K562 (cell line): ENCODE measurements around the gene RWDD1. TPM values are rescaled to one million over a fixed set of nuclear protein-coding genes. Genes with fewer than 3 reads are reported as not detected.
A peak's percentile ranks its signal among the peaks of the same experiment; 100 is the strongest.

Experiments used
- ATAC-seq: fragments of 200-7000 bp; cut with Tn5 transposase; 3 replicates; pipeline ENCODE4 v1.9.1; 2020; ENCODE audit warnings: moderate library complexity
- BruUV-seq: library from RNA; stranded (reverse); fragments of 400-500 nt; replicated peaks from 2 replicates; lab custom pipeline; 2021; lab: Mats Ljungman, UMichigan
- CTCF ChIA-PET: fragments of 300-600 bp; formaldehyde crosslinking; extraction: SDS; loops from one replicate; lab custom pipeline; 2021; ENCODE audit warnings: low intra/inter-chr PET ratio; lab: Yijun Ruan, JAX
- POLR2A ChIA-PET: fragments of 300-600, 350-650 bp; sonication (Branson Sonifier 250); formaldehyde crosslinking; extraction: SDS; loops from one replicate; lab custom pipeline; 2021; ENCODE audit warnings: antibody characterized with exemption, inconsistent platforms; lab: Yijun Ruan, JAX
- DNase-seq, 4 experiments: peaks; one replicate each; pipeline versions ENCODE4 v3.0.0 to v3.0.0-alpha.2; 2011 to 2018; ENCODE audit warnings: low spot score in 3 of 4, mixed read lengths in 3 of 4; ENCODE audit errors: extremely low read depth in 1 of 4
- FAIRE-seq: peaks from 2 replicates; lab custom pipeline; 2011; peaks lifted over from hg19 to GRCh38; lab: Jason Lieb, UNC
- H2AFZ ChIP-seq: 2 replicates; pipeline ENCODE4 v1.6.0; 2011; ENCODE audit warnings: low read depth, low read length, control low read depth, inconsistent platforms
- H3K27ac ChIP-seq: fragments of 200-600 bp; 3 replicates; pipeline ENCODE4 v1.8.0; 2011; ENCODE audit warnings: low read depth, mild to moderate bottlenecking, control low read depth, inconsistent platforms, low read length, moderate library complexity, mixed read lengths; ENCODE audit errors: extremely low read depth
- H3K27me3 ChIP-seq, 2 experiments: fragments of 300-600 bp in 1 of 2; 2 replicates in 1 of 2; 3 replicates in 1 of 2; pipeline versions ENCODE4 v1.6.0 to v1.8.0; 2011; ENCODE audit warnings: inconsistent platforms in 2 of 2, low read length in 2 of 2, mild to moderate bottlenecking in 1 of 2, mixed read lengths in 1 of 2, moderate library complexity in 1 of 2; ENCODE audit not compliant: control insufficient read depth in 2 of 2, insufficient read depth in 2 of 2
- H3K36me3 ChIP-seq: fragments of 300-600 bp; 3 replicates; pipeline ENCODE4 v1.8.0; 2011; ENCODE audit warnings: mild to moderate bottlenecking, low read length, inconsistent platforms; ENCODE audit not compliant: control insufficient read depth, insufficient read depth
- H3K4me1 ChIP-seq, 2 experiments: fragments of 200-600 bp in 1 of 2; replicated peaks in 1 of 2; 2 replicates in 1 of 2; 3 replicates in 1 of 2; pipeline versions ENCODE4 v1.5.1 to v1.8.0; 2011; ENCODE audit warnings: inconsistent platforms in 2 of 2, low read length in 2 of 2, mild to moderate bottlenecking in 1 of 2, mixed read lengths in 1 of 2, moderate library complexity in 1 of 2; ENCODE audit not compliant: control insufficient read depth in 2 of 2, insufficient read depth in 2 of 2
- H3K4me2 ChIP-seq: 2 replicates; pipeline ENCODE4 v1.6.1; 2011; ENCODE audit warnings: low read length, control low read depth, inconsistent platforms, mixed read lengths; ENCODE audit not compliant: insufficient read depth
- H3K4me3 ChIP-seq: fragments of 200-600 bp; sonication (generic), shearing (Covaris generic); 2 replicates; pipeline ENCODE4 v1.5.1; 2016; ENCODE audit warnings: control low read depth, inconsistent platforms
- H3K79me2 ChIP-seq: fragments of 200-600 bp; 3 replicates; pipeline ENCODE4 v1.8.0; 2011; ENCODE audit warnings: low read length, inconsistent platforms; ENCODE audit not compliant: control insufficient read depth, insufficient read depth
- H3K9ac ChIP-seq, 2 experiments: 2 replicates each; pipeline versions ENCODE4 v1.6.0 to v1.6.1; 2011; ENCODE audit warnings: low read depth in 2 of 2, low read length in 2 of 2, control low read depth in 1 of 2, inconsistent platforms in 1 of 2, mild to moderate bottlenecking in 1 of 2, mixed read lengths in 1 of 2; ENCODE audit not compliant: insufficient read depth in 1 of 2
- H3K9me1 ChIP-seq: one replicate; pipeline ENCODE4 v1.6.0; 2011; ENCODE audit warnings: inconsistent platforms, mild to moderate bottlenecking, low read length, moderate library complexity; ENCODE audit not compliant: control insufficient read depth, insufficient read depth
- H3K9me3 ChIP-seq: replicated peaks from 2 replicates; pipeline ENCODE4 v1.5.1; 2011; ENCODE audit warnings: low read depth, low read length, inconsistent platforms; ENCODE audit not compliant: control insufficient read depth, insufficient read depth
- H4K20me1 ChIP-seq: replicated peaks from 2 replicates; pipeline ENCODE4 v1.6.1; 2011; ENCODE audit warnings: low read length, inconsistent platforms, mixed read lengths; ENCODE audit not compliant: control insufficient read depth, insufficient read depth
- ARID4B ChIP-seq: sonication (generic); formaldehyde crosslinking; IDR thresholded peaks from 2 replicates; pipeline ENCODE4 v1.8.0; 2022; ENCODE audit warnings: mild to moderate bottlenecking, missing genetic modification reagents
- CTBP1 ChIP-seq: fragments of 450-650 bp; IDR thresholded peaks from 2 replicates; pipeline ENCODE4 v1.6.1; 2016; ENCODE audit warnings: borderline replicate concordance
- EGR1 ChIP-seq: fragments of 450-650 bp; conservative IDR thresholded peaks from 2 replicates; pipeline ENCODE4 v1.6.1; 2017; ENCODE audit warnings: mild to moderate bottlenecking
- KDM2B ChIP-seq: fragments of 250-450 bp; sonication (Bioruptor Pico); IDR thresholded peaks from 2 replicates; pipeline ENCODE4 v1.8.0; 2021; ENCODE audit warnings: mild to moderate bottlenecking, moderate library complexity
- L3MBTL2 ChIP-seq: fragments of 450-650 bp; IDR thresholded peaks from 2 replicates; pipeline ENCODE4 v1.6.1; 2016; ENCODE audit warnings: mild to moderate bottlenecking, moderate library complexity
- MNT ChIP-seq, 2 experiments: fragments of 450-650 bp; conservative IDR thresholded peaks; 2 replicates each; pipeline ENCODE4 v1.6.1; 2017; ENCODE audit warnings: mild to moderate bottlenecking in 2 of 2, moderate library complexity in 2 of 2
- SPI1 ChIP-seq: IDR thresholded peaks from 2 replicates; pipeline ENCODE4 v1.6.1; 2011; ENCODE audit warnings: low read depth, low read length, control low read depth, borderline replicate concordance
- SRSF7 ChIP-seq: fragments of 200-400 bp; formaldehyde crosslinking; optimal IDR thresholded peaks from 2 replicates; pipeline ENCODE3; 2017; ENCODE audit warnings: mild to moderate bottlenecking, low read depth, low read length
- STAG1 ChIP-seq: sonication (generic); formaldehyde crosslinking; IDR thresholded peaks from 2 replicates; pipeline ENCODE4 v1.5.0; 2020; ENCODE audit warnings: missing genetic modification reagents, borderline replicate concordance
- TARDBP ChIP-seq: fragments of 450-650 bp; IDR thresholded peaks from 2 replicates; pipeline ENCODE4 v1.6.1; 2016
- TEAD1 ChIP-seq, 2 experiments: fragments of 450-650 bp in 1 of 2; sonication (generic) in 1 of 2; formaldehyde crosslinking; IDR thresholded peaks; 2 replicates each; pipeline versions ENCODE4 v1.4.0 to v1.8.0; 2020 to 2022; ENCODE audit warnings: mild to moderate bottlenecking in 2 of 2, missing genetic modification reagents in 1 of 2
- TEAD2 ChIP-seq: fragments of 450-650 bp; IDR thresholded peaks from 2 replicates; pipeline ENCODE4 v1.6.1; 2016; ENCODE audit warnings: missing genetic modification characterization, control low read depth, missing compliant biosample characterization
- WHSC1 ChIP-seq: IDR thresholded peaks from one replicate; pipeline ENCODE4 v1.6.1; 2012; ENCODE audit warnings: low read length, control low read depth, inconsistent platforms
- ZNF197 ChIP-seq: fragments of 200-800 bp; sonication (Bioruptor generic); IDR thresholded peaks from 2 replicates; pipeline ENCODE4 v1.6.1; 2016; ENCODE audit warnings: low read depth, missing genetic modification characterization, missing compliant biosample characterization
- ZNF232 ChIP-seq: sonication (generic); formaldehyde crosslinking; IDR thresholded peaks from 2 replicates; pipeline ENCODE4 v1.8.0; 2022; ENCODE audit warnings: mild to moderate bottlenecking, missing genetic modification reagents
- WGBS: fragments of 100-300 bp; shearing (Covaris generic); methylation state at CpG from one replicate; pipeline ENCODE4 v1.1.6; 2016; ENCODE audit warnings: low coverage, mixed read lengths; ENCODE audit not compliant: insufficient coverage; ENCODE audit errors: missing lambda C conversion rate; 5-methylcytosine and 5-hydroxymethylcytosine counted together
- in situ Hi-C: fragments of 300-500 bp; cut with MboI; formaldehyde crosslinking; loops from 4 replicates; pipeline ENCODE4 v1.15.0; 2018; ENCODE audit warnings: inconsistent platforms, mixed read lengths
- intact Hi-C: fragments of 100-400 bp; cut with micrococcal nuclease; formaldehyde crosslinking; loops from 2 replicates; pipeline ENCODE4 v1.14.2; 2022
- polyA plus RNA-seq, 8 experiments: library from polyadenylated mRNA; depleted of rRNA in 4 of 8; stranded (reverse) in 5 of 8; unstranded in 3 of 8; fragments of >200 nt; fragmentation: Nextera tagmentation in 2 of 8; fragmentation: Illumina TruSeq in 1 of 8; extraction: Ambion mirVana in 2 of 8; extraction: Trizol in 1 of 8; gene quantifications; 2 replicates each; pipeline versions ENCODE4 v1.2.1 to v1.2.3, GENCODE V29; 2011 to 2014; ENCODE audit warnings: inconsistent platforms in 1 of 8, missing spikeins in 1 of 8
- total RNA-seq, 7 experiments: library from RNA; depleted of rRNA in 6 of 7; stranded (reverse); fragments of >200 nt in 6 of 7; fragmentation: Illumina TruSeq in 2 of 7; extraction: Trizol in 2 of 7; gene quantifications; 2 replicates each; pipeline versions ENCODE4 v1.2.1 to v1.2.3, GENCODE V29; 2011 to 2021; ENCODE audit warnings: low replicate concordance in 1 of 7

The RWDD1 gene
- total and polyA plus RNA-seq, 9 of the 15 experiments (the other 6 are each of a cell fraction or from before 2014, with no cell fraction given) = 31.9 to 89.8 (median 48.7) TPM

GRCh38 chr6:116631379-116631990 is 60.2 kb downstream of the RWDD1 start:
- peaks cover 22% of the 10 kb centered on the region for H3K36me3 ChIP-seq
- POLR2A ChIA-PET = interaction anchor here (0.5 kb wide), 1 partner anchor 660 kb away, joined by 3 read pairs; no protein-coding TSS in a partner anchor
- no peak overlapping the region for H2AFZ ChIP-seq
- no peaks in the 10 kb centered on the region for H3K9me1 ChIP-seq
- FAIRE-seq (peak; percentile 88), DNase-seq (peak in 2 of 4 experiments; percentile 68 to 81), ATAC-seq (peak; percentile 96)
- intact Hi-C loops (loop anchor here (1.0 to 5.0 kb wide), 2 partner anchors 50 to 94 kb away; partner anchors contain the start of gene KPNA5), in situ Hi-C loops (no loop called here)
- 2% methylated on average over 5 of the region's 5 CpGs for WGBS
- peak overlapping the region; percentile 3; the same call in 1 of the 3 replicates for H3K27ac ChIP-seq
- H3K27me3 ChIP-seq = no peaks in the 10 kb centered on the region
- no TSS peak for BruUV-seq
- 0 out of 2 replicates have a peak overlapping the region, but pooled peaks have one; percentile 37 for H3K4me2 ChIP-seq
- no peaks in the 10 kb centered on the region for H3K79me2 ChIP-seq
- H3K4me1 ChIP-seq = peaks cover 0 to 12% of the 10 kb centered on the region in 2 experiments; a peak in 2 of 5 replicates
- H3K9me3 ChIP-seq = no peaks in the 10 kb centered on the region
- H4K20me1 ChIP-seq = no peaks in the 10 kb centered on the region
- no peak overlapping the region for H3K4me3 ChIP-seq
- peak overlapping the region in 1 of 2 experiments; percentile 13; a peak in 1 of 4 replicates for H3K9ac ChIP-seq
- CTCF ChIA-PET = no interaction called here
- TF ChIP-seq MNT (conservative IDR thresholded peaks at IDR 0.05) = peak in 1 of 2 experiments; percentile 53; a peak in 1 of 4 replicates
- TF ChIP-seq TEAD1 (CRISPR knock-in tag; IDR thresholded peaks at IDR 0.05) = peak in 1 of 2 experiments; percentile 56; a peak in 2 of 4 replicates
- TF ChIP-seq ZNF232 (CRISPR knock-in tag) = no peak
- 0 out of 2 replicates have a peak, but pooled peaks have one; percentile 28 for TF ChIP-seq ARID4B (CRISPR knock-in tag)
- peak; percentile 51; the same call in 1 of the 2 replicates for TF ChIP-seq CTBP1
- 0 out of 2 replicates have a peak, but pooled peaks have one; percentile 14 for TF ChIP-seq SPI1
- no peak for TF ChIP-seq TARDBP
- TF ChIP-seq L3MBTL2 = no peak
- no peak for TF ChIP-seq SRSF7
- no peak for TF ChIP-seq TEAD2
- no peak for TF ChIP-seq ZNF197 (CRISPR knock-in tag)
- no peak for TF ChIP-seq EGR1
- no peak for TF ChIP-seq WHSC1
- TF ChIP-seq STAG1 (CRISPR knock-in tag) = no peak
- no peak for TF ChIP-seq KDM2B (CRISPR knock-in tag)
